ENCODE measurements around the gene TTC21B. TPM values are rescaled to one million over a fixed set of nuclear protein-coding genes. Genes with fewer than 3 reads are reported as not detected.

TTC21B gene
- total RNA-seq, 1 donor from 2014 or later = 12.0 TPM

DNA sequence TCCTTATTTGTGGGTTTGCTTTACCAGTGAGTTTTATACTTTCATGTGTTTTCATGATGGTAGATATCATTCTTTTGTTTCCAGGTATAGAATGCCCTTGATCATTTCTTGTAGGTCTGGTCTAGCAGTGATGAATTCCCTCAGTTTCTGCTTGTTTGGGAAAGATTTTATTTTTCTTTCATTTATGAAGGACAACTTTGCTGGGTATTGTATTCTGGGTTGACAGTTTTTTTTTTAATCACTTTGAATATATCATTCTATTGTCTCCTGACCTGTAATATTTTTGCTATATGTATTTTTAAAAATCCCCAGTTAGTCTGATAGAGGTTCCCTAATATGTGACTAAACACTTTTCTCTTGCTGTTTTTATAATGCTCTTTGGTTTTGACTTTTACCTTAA lies 101.2 kb downstream of the TTC21B start:
- Histone ChIP-seq H3K9me3 (ENCODE audit: insufficient read depth, low read depth, low read length) (peaks cover 9% of the 10 kb centered on the region), H3K27ac (ENCODE audit: low read depth, low read length) (no peak overlapping the region), H3K36me3 (ENCODE audit: insufficient read depth, low read length) (no peaks in the 10 kb centered on the region), H3K4me1 (ENCODE audit: insufficient read depth, low read length) (no peaks in the 10 kb centered on the region), H4K20me1 (ENCODE audit: insufficient read depth, low read length) (no peaks in the 10 kb centered on the region), H3K4me2 (ENCODE audit: low read length) (no peak overlapping the region), H3K79me2 (ENCODE audit: insufficient read depth, low read length) (no peaks in the 10 kb centered on the region), H2AFZ (ENCODE audit: low read depth, low read length) (no peak overlapping the region), H3K27me3 (ENCODE audit: insufficient read depth, low read length) (no peaks in the 10 kb centered on the region), H3K9ac (ENCODE audit: low read length) (no peak overlapping the region), H3K4me3 (ENCODE audit: insufficient read depth, low read depth, low read length) (no peak overlapping the region)
- TF ChIP-seq EZH2 (IDR thresholded peaks at IDR 0.05; ENCODE audit: insufficient read depth, low read length) = no peak
- TF ChIP-seq, protein P1, sequence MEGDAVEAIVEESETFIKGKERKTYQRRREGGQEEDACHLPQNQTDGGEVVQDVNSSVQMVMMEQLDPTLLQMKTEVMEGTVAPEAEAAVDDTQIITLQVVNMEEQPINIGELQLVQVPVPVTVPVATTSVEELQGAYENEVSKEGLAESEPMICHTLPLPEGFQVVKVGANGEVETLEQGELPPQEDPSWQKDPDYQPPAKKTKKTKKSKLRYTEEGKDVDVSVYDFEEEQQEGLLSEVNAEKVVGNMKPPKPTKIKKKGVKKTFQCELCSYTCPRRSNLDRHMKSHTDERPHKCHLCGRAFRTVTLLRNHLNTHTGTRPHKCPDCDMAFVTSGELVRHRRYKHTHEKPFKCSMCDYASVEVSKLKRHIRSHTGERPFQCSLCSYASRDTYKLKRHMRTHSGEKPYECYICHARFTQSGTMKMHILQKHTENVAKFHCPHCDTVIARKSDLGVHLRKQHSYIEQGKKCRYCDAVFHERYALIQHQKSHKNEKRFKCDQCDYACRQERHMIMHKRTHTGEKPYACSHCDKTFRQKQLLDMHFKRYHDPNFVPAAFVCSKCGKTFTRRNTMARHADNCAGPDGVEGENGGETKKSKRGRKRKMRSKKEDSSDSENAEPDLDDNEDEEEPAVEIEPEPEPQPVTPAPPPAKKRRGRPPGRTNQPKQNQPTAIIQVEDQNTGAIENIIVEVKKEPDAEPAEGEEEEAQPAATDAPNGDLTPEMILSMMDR (IDR thresholded peaks at IDR 0.05; ENCODE audit: insufficient read depth, low read depth, low read length) = no peak
- Mint-ChIP-seq H3K4me3 (ENCODE audit: unreplicated experiment) (no peak overlapping the region), H3K27me3 (ENCODE audit: low read depth, unreplicated experiment) (no peaks in the 10 kb centered on the region), H3K4me1 (ENCODE audit: low read depth, unreplicated experiment) (no peaks in the 10 kb centered on the region), H3K36me3 (ENCODE audit: low read depth, unreplicated experiment) (peaks cover 12% of the 10 kb centered on the region), H3K27ac (ENCODE audit: unreplicated experiment) (no peak overlapping the region), H3K9me3 (ENCODE audit: unreplicated experiment) (peaks cover 23% of the 10 kb centered on the region)
- DNase-seq (ENCODE audit: low read depth) = no peak
- FAIRE-seq = no peak

DNA sequence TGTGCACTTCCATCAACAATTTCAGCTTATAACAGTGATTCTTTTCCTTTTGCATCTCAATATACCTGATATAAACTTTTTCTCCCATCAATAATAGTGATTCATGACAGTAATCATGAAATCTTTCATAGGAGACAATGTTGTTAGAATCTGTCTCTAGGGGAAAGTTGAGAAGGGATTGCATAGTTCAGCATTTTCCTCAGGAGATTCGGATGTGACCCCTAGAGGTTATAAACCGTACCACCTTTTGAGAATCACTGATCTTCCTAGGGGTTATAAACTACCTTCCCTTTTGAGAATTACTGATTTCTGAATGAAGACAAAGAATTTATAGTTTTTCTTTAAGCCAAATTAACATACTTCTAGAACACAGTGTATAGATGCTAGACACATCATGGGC lies 106.6 kb downstream of the TTC21B start:
- peaks cover 2% of the 10 kb centered on the region for H3K36me3 Mint-ChIP-seq (ENCODE audit: low read depth, unreplicated experiment)
- H3K27me3 ChIP-seq (ENCODE audit: insufficient read depth, low read length) = no peaks in the 10 kb centered on the region
- H3K4me3 ChIP-seq (ENCODE audit: insufficient read depth, low read depth, low read length) = no peak overlapping the region
- peaks cover 2% of the 10 kb centered on the region for H3K9me3 ChIP-seq (ENCODE audit: insufficient read depth, low read depth, low read length)
- peaks cover 3% of the 10 kb centered on the region for H3K4me1 Mint-ChIP-seq (ENCODE audit: low read depth, unreplicated experiment)
- DNase-seq (ENCODE audit: low read depth) (no peak), FAIRE-seq (no peak)
- no peak overlapping the region for H3K9ac ChIP-seq (ENCODE audit: low read length)
- no peaks in the 10 kb centered on the region for H4K20me1 ChIP-seq (ENCODE audit: insufficient read depth, low read length)
- H3K9me3 Mint-ChIP-seq (ENCODE audit: unreplicated experiment) = peaks cover 4% of the 10 kb centered on the region
- H3K27ac ChIP-seq (ENCODE audit: low read depth, low read length) = no peak overlapping the region
- H3K27ac Mint-ChIP-seq (ENCODE audit: unreplicated experiment) = no peak overlapping the region
- TF ChIP-seq, protein P1 (IDR thresholded peaks at IDR 0.05; ENCODE audit: insufficient read depth, low read depth, low read length) = no peak
- TF ChIP-seq EZH2 (IDR thresholded peaks at IDR 0.05; ENCODE audit: insufficient read depth, low read length) = no peak
- H3K4me3 Mint-ChIP-seq (ENCODE audit: unreplicated experiment) = no peak overlapping the region
- H3K36me3 ChIP-seq (ENCODE audit: insufficient read depth, low read length) = no peaks in the 10 kb centered on the region
- no peak overlapping the region for H2AFZ ChIP-seq (ENCODE audit: low read depth, low read length)
- no peaks in the 10 kb centered on the region for H3K4me1 ChIP-seq (ENCODE audit: insufficient read depth, low read length)
- no peak overlapping the region for H3K4me2 ChIP-seq (ENCODE audit: low read length)
- H3K79me2 ChIP-seq (ENCODE audit: insufficient read depth, low read length) = no peaks in the 10 kb centered on the region
- H3K27me3 Mint-ChIP-seq (ENCODE audit: low read depth, unreplicated experiment) = no peaks in the 10 kb centered on the region

DNA sequence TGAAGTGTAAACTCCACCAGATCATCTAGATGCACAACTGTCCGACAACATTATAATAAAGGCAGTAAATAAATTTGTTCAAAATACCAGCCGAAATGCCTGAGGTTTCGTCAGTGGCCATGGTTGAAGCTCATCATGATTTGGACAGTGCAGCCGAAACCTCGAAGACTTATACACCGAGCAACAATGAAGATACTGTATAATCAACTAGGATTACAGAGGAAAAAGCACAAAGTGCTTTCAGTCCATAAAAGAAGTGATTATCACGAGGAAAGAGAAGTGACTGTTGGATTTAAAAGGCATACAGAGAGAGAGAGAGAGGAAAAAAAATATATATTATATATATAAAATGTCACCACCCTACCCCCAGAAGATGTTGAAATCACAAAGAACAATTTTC lies 107.5 kb downstream of the TTC21B start:
- peaks cover 3% of the 10 kb centered on the region for H3K4me1 Mint-ChIP-seq (ENCODE audit: low read depth, unreplicated experiment)
- TF ChIP-seq EZH2 (IDR thresholded peaks at IDR 0.05; ENCODE audit: insufficient read depth, low read length) = no peak
- TF ChIP-seq, protein P1 (IDR thresholded peaks at IDR 0.05; ENCODE audit: insufficient read depth, low read depth, low read length) = no peak
- no peak overlapping the region for H3K4me2 ChIP-seq (ENCODE audit: low read length)
- H3K27ac Mint-ChIP-seq (ENCODE audit: unreplicated experiment) = peak overlapping the region; percentile 14
- no peaks in the 10 kb centered on the region for H3K36me3 Mint-ChIP-seq (ENCODE audit: low read depth, unreplicated experiment)
- no peaks in the 10 kb centered on the region for H3K79me2 ChIP-seq (ENCODE audit: insufficient read depth, low read length)
- H3K4me3 ChIP-seq (ENCODE audit: insufficient read depth, low read depth, low read length) = no peak overlapping the region
- H3K9me3 ChIP-seq (ENCODE audit: insufficient read depth, low read depth, low read length) = peaks cover 2% of the 10 kb centered on the region
- FAIRE-seq = no peak
- no peaks in the 10 kb centered on the region for H3K27me3 Mint-ChIP-seq (ENCODE audit: low read depth, unreplicated experiment)
- H3K36me3 ChIP-seq (ENCODE audit: insufficient read depth, low read length) = no peaks in the 10 kb centered on the region
- H3K27ac ChIP-seq (ENCODE audit: low read depth, low read length) = no peak overlapping the region
- no peak overlapping the region for H3K9ac ChIP-seq (ENCODE audit: low read length)
- H3K4me1 ChIP-seq (ENCODE audit: insufficient read depth, low read length) = no peaks in the 10 kb centered on the region
- H2AFZ ChIP-seq (ENCODE audit: low read depth, low read length) = no peak overlapping the region
- no peaks in the 10 kb centered on the region for H4K20me1 ChIP-seq (ENCODE audit: insufficient read depth, low read length)
- DNase-seq (ENCODE audit: low read depth) = no peak
- H3K9me3 Mint-ChIP-seq (ENCODE audit: unreplicated experiment) = no peaks in the 10 kb centered on the region
- H3K4me3 Mint-ChIP-seq (ENCODE audit: unreplicated experiment) = peak overlapping the region; percentile 61
- H3K27me3 ChIP-seq (ENCODE audit: insufficient read depth, low read length) = no peaks in the 10 kb centered on the region

Data from astrocyte (in vitro differentiated cells and primary cell).